Ectodermal cell (in vitro differentiated cells): ENCODE measurements around the gene CACNG8.
A peak's percentile ranks its signal among the peaks of the same experiment; 100 is the strongest.
"Not testable (repeated sequence)": the region's sequence is repeated elsewhere in the genome, so short reads cannot be mapped to it uniquely, and the experiment has no call there.

Source experiments
- H3K27ac ChIP-seq: 2 replicates; pipeline ENCODE4 v1.7.0; 2013; ENCODE audit warnings: mild to moderate bottlenecking, low read depth, low read length; ENCODE audit not compliant: insufficient read depth, poor library complexity, severe bottlenecking
- H3K27me3 ChIP-seq: 2 replicates; pipeline ENCODE4 v1.7.0; 2013; ENCODE audit warnings: mild to moderate bottlenecking, low read length; ENCODE audit not compliant: insufficient read depth, control insufficient read depth, poor library complexity, severe bottlenecking
- H3K36me3 ChIP-seq: one replicate; pipeline ENCODE4 v1.7.0; 2013; ENCODE audit warnings: low read length; ENCODE audit not compliant: control insufficient read depth, insufficient read depth
- H3K4me1 ChIP-seq: one replicate; pipeline ENCODE4 v1.7.0; 2013; ENCODE audit warnings: low read length; ENCODE audit not compliant: control insufficient read depth, insufficient read depth
- H3K4me3 ChIP-seq: 2 replicates; pipeline ENCODE4 v1.7.0; 2013; ENCODE audit warnings: low read depth, low read length, control low read depth; ENCODE audit not compliant: insufficient read depth
- H3K9me3 ChIP-seq: 2 replicates; pipeline ENCODE4 v1.7.0; 2013; ENCODE audit warnings: mild to moderate bottlenecking, low read length, moderate library complexity; ENCODE audit not compliant: control insufficient read depth
- WGBS, 2 experiments: methylation state at CpG; one replicate each; pipeline ENCODE4 v1.1.7; 2013; ENCODE audit warnings: missing lambda C conversion rate in 2 of 2; 5-methylcytosine and 5-hydroxymethylcytosine counted together

Gene CACNG8

GRCh38 chr19:54029930-54030490, 67.3 kb downstream of the CACNG8 start:
- 53 to 58% methylated on average over 9 of the region's 9 CpGs for WGBS, 2 experiments
- no peak overlapping the region for H3K27ac ChIP-seq
- no peaks in the 10 kb centered on the region for H3K4me1 ChIP-seq
- no peaks in the 10 kb centered on the region for H3K9me3 ChIP-seq
- no peaks in the 10 kb centered on the region for H3K36me3 ChIP-seq
- no peak overlapping the region for H3K4me3 ChIP-seq
- H3K27me3 ChIP-seq = peaks cover 5% of the 10 kb centered on the region

- H3K4me1 ChIP-seq = peaks cover 7% of the 10 kb centered on the region
- H3K36me3 ChIP-seq = no peaks in the 10 kb centered on the region
- H3K27me3 ChIP-seq = peaks cover 5% of the 10 kb centered on the region
- WGBS, 2 experiments = 63 to 65% methylated on average over 11 to 13 of the region's 13 CpGs
- no peaks in the 10 kb centered on the region for H3K9me3 ChIP-seq
- H3K4me3 ChIP-seq = no peak overlapping the region
- no peak overlapping the region for H3K27ac ChIP-seq
These were observed 68.3 kb downstream of the CACNG8 start for GRCh38 chr19:54030895-54031586.

GRCh38 chr19:54035215-54036178, 72.8 kb downstream of the CACNG8 start:
- no peaks in the 10 kb centered on the region for H3K9me3 ChIP-seq
- 4 to 9% methylated on average over 4 of the region's 4 CpGs for WGBS, 2 experiments
- peaks cover 7% of the 10 kb centered on the region for H3K4me1 ChIP-seq
- H3K27me3 ChIP-seq = peaks cover 5% of the 10 kb centered on the region
- no peak overlapping the region for H3K4me3 ChIP-seq
- H3K27ac ChIP-seq = peak overlapping the region; percentile 36
- no peaks in the 10 kb centered on the region for H3K36me3 ChIP-seq

GRCh38 chr19:54036542-54036941, 73.8 kb downstream of the CACNG8 start:
- H3K27me3 ChIP-seq, H3K27ac ChIP-seq, H3K4me1 ChIP-seq, H3K36me3 ChIP-seq, H3K9me3 ChIP-seq, H3K4me3 ChIP-seq: not testable (repeated sequence)
- WGBS, 2 experiments = 56 to 69% methylated on average over 5 of the region's 5 CpGs
